Mesothelial cell of epicardium (in vitro differentiated cells): ENCODE measurements around the gene ZNF771. TPM values are rescaled to one million over a fixed set of nuclear protein-coding genes. Genes with fewer than 3 reads are reported as not detected.

Source experiments
- DNase-seq, 2 experiments: peaks; one replicate each; pipeline ENCODE4 v3.0.0; 2021; ENCODE audit warnings: low spot score in 2 of 2; ENCODE audit not compliant: unreplicated experiment in 2 of 2
- H3K27ac Mint-ChIP-seq: 2 replicates; pipeline ENCODE4 v1.8.0; 2021; ENCODE audit warnings: mixed read lengths
- H3K27me3 Mint-ChIP-seq: 2 replicates; pipeline ENCODE4 v1.8.0; 2021; ENCODE audit warnings: low read depth, mixed read lengths
- H3K36me3 Mint-ChIP-seq: 2 replicates; pipeline ENCODE4 v1.8.0; 2021; ENCODE audit warnings: mixed read lengths
- H3K4me1 Mint-ChIP-seq: 2 replicates; pipeline ENCODE4 v1.8.0; 2021; ENCODE audit warnings: mixed read lengths
- H3K4me3 Mint-ChIP-seq: 2 replicates; pipeline ENCODE4 v1.8.0; 2021; ENCODE audit warnings: mild to moderate bottlenecking, moderate library complexity, mixed read lengths
- H3K9me3 Mint-ChIP-seq: 2 replicates; pipeline ENCODE4 v1.8.0; 2021; ENCODE audit warnings: mixed read lengths
- total RNA-seq: library from RNA; stranded (reverse); gene quantifications from 3 replicates; pipeline ENCODE4 v1.2.1, GENCODE V29; 2021
- TF ChIP-seq, protein P1 (sequence below): fragments of 200-600 bp; sonication (generic); IDR thresholded peaks from one replicate; pipeline ENCODE4 v1.5.0; 2021; ENCODE audit warnings: antibody characterized with exemption; ENCODE audit not compliant: unreplicated experiment

Gene ZNF771
- total RNA-seq, 1 donor from 2014 or later: 10.7 TPM

DNA sequence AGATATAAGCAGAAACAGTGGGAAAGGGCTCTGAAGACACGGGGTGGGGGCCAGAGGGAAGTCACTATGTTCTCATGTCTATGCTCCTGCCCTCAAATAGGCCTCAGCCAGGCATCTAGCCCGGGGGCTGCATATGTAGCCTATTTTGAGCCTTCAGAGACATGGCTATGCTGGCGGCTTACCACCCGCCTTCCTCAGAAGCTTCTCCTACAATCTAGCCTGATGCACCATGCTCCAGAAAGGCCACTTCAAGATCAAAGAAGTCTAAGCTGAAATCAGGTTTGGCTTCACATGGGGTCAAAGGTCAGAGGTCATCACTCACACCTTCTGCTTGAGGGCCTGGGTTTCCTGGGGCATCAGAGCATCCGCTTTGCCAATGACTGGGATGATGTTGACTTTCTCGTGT is 26.6 kb upstream of the ZNF771 start:
- Mint-ChIP-seq H3K27ac (no peak overlapping the region), H3K4me3 (peak overlapping the region; percentile 24), H3K36me3 (peaks cover 2% of the 10 kb centered on the region), H3K27me3 (no peaks in the 10 kb centered on the region), H3K9me3 (no peaks in the 10 kb centered on the region), H3K4me1 (peaks cover 18% of the 10 kb centered on the region)
- TF ChIP-seq, protein P1, sequence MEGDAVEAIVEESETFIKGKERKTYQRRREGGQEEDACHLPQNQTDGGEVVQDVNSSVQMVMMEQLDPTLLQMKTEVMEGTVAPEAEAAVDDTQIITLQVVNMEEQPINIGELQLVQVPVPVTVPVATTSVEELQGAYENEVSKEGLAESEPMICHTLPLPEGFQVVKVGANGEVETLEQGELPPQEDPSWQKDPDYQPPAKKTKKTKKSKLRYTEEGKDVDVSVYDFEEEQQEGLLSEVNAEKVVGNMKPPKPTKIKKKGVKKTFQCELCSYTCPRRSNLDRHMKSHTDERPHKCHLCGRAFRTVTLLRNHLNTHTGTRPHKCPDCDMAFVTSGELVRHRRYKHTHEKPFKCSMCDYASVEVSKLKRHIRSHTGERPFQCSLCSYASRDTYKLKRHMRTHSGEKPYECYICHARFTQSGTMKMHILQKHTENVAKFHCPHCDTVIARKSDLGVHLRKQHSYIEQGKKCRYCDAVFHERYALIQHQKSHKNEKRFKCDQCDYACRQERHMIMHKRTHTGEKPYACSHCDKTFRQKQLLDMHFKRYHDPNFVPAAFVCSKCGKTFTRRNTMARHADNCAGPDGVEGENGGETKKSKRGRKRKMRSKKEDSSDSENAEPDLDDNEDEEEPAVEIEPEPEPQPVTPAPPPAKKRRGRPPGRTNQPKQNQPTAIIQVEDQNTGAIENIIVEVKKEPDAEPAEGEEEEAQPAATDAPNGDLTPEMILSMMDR: no peak
- DNase-seq: no peak

DNA sequence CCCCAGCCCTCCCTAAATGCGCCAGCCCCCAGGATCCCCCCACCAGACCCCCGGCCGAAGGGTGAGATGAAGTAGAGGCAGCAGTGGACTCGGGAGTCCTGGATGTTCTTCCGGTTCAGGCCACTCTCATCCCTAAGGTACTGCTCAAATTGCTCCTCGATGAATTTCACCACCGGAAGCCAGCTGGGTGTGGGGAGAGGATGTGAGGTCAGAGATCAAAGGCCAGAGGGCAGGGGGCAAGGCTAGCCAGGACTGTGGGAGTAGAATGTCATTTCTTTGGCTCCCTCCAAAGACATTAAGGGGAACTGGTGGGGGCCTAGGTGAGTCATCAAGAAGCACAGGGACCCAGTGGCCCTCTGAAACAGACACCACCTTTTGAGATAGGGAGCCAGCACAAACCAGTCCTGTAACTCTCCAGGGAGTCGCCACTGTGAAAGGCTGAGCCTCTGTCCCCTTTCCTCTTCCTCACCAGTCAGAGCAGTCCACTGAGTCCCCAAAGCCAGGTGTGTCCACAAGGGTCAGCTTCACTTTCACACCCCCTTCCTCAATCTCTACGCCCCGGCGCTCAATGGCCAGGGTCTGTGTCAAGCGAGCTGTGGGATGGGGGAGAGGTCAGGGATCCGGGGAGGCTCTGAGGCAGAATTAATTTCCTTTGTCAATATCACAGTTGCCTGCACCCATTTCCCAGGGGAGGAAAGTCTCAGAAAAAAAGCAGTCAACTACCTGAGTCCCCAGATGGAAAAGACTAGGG is 25.9 kb upstream of the ZNF771 start:
- Mint-ChIP-seq H3K4me3 (no peak overlapping the region), H3K36me3 (peaks cover 2% of the 10 kb centered on the region), H3K27me3 (no peaks in the 10 kb centered on the region), H3K4me1 (peaks cover 17% of the 10 kb centered on the region), H3K27ac (no peak overlapping the region), H3K9me3 (no peaks in the 10 kb centered on the region)
- TF ChIP-seq, protein P1: no peak
- DNase-seq: no peak

DNA sequence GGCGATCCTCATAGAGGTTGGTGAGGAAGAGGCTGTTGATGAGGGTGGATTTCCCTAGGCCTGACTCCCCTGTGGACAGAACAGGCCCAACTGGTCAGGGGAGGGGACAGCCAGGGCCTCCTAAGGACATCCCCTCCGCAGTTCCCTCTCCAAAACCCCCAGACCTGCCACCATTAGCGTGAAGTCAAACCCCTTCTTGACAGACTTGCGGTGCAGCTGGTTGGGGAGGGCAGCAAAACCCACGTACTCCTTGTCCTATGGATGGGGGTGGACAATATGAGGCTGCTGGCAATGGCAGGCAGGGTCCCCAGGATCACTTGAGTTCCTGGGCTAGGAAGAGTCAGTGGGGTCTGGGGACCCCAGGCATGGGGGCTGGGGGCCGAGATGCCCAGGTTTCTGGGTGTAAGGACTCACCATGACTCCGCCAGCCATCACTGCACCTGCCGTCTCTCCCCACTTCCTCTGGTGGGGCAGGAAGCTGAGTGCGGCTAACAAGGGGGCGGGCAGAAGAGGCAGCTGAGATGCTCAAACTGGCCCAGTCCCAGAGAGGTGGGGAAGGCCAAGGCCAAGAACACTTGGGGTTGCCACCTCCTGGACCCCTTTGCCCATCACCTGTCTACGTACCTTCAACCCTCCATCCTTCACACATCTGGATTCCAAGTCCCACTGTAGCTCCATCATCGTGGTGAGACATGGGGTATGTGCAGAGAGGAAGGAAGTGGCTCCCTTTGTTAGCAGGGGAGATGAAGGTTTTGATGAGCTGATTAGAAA is 25.1 kb upstream of the ZNF771 start, which contains the start of gene SEPTIN1:
Gene SEPTIN1, minus strand, starts transcription at position 451 of the 771 bp plus-strand sequence. Its CDS starts 19 bp downstream, at position 432.
- Mint-ChIP-seq H3K36me3 (peaks cover 2% of the 10 kb centered on the region), H3K27me3 (no peaks in the 10 kb centered on the region), H3K4me1 (peaks cover 14% of the 10 kb centered on the region), H3K9me3 (no peaks in the 10 kb centered on the region), H3K27ac (no peak within 1 kb of the TSS), H3K4me3 (no peak within 1 kb of the TSS)
- TF ChIP-seq, protein P1: no peak
- DNase-seq: no peak

DNA sequence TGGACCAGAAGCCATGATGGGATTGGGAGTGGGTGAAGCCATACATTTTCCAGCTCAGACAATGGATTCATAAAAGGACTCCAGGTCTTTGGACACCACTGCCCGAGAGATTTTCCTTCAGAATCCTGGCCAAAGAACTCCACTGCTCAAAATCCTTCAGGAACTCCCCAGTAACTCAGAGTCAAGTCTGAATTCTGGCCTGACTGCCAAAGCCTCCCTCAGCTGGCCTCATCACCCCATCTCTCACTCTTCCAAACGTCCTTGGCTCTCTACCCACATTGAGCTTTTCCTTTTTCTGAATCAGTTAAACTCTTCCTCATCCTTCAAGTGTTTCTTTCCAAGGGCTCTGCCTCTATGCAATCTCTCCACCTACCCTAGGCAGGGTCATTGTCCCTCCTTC is 23.9 kb upstream of the ZNF771 start:
- no peaks in the 10 kb centered on the region for H3K27me3 Mint-ChIP-seq
- no peak overlapping the region for H3K4me3 Mint-ChIP-seq
- no peak for DNase-seq

DNA sequence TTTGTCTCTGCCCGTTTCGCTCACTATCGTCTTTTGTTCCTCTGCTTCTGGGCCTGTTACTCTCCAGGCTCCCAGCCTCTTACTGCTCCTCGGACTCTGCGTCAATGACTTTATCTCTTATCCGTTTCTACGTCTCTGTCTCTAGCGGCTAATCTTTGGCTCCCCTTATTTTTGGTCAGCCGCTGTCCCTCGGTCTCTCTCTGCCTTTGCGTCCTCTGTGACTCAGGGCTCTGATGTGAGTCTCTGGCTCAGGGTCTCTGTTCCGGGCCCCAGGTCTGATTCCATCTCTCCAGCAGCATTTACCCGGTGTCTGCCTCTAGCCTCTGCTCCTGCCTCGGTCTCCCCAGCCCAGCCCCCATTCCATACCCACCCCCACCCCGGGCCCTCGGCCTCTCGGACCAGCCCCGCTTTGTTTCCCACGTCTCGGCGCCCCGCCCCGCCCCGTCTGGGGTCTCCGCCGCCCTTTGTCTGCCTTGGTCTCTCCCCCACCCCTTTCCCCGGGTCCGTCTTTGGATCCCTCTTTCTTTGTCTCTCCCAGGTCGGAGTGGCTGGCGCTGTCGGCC is 12.7 kb upstream of the ZNF771 start:
- TF ChIP-seq, protein P1: no peak
- H3K36me3 Mint-ChIP-seq: peaks cover 4% of the 10 kb centered on the region
- H3K4me1 Mint-ChIP-seq: peaks cover 24% of the 10 kb centered on the region
- DNase-seq: peak in 1 of 2 experiments; percentile 74
- H3K9me3 Mint-ChIP-seq: no peaks in the 10 kb centered on the region
- H3K27ac Mint-ChIP-seq: peak overlapping the region; percentile 96
- peak overlapping the region; percentile 95 for H3K4me3 Mint-ChIP-seq
- H3K27me3 Mint-ChIP-seq: no peaks in the 10 kb centered on the region

More for the DNA sequence above, 23.9 kb upstream of the ZNF771 start:
- H3K27ac Mint-ChIP-seq: peak overlapping the region; percentile 18
- peaks cover 2% of the 10 kb centered on the region for H3K36me3 Mint-ChIP-seq
- TF ChIP-seq, protein P1: no peak
- H3K4me1 Mint-ChIP-seq: peaks cover 4% of the 10 kb centered on the region
- H3K9me3 Mint-ChIP-seq: no peaks in the 10 kb centered on the region
